ENCODE data around the gene TAF4B.
"Not testable (repeated sequence)": the region's sequence is repeated elsewhere in the genome, so short reads cannot be mapped to it uniquely, and the experiment has no call there.

- TF ChIP-seq CTCF (IDR thresholded peaks at IDR 0.05 in 4 of 5, conservative IDR thresholded peaks at IDR 0.05 in 1 of 5); POLR2A (IDR thresholded peaks at IDR 0.05): not testable (repeated sequence)
These were observed 155.3 kb downstream of the TAF4B start for GRCh38 chr18:26381555-26381954.

Data from gastrocnemius medialis (tissue), 4 donors.